GM12864 (cell line): ENCODE results near the gene COG1.

ENCODE experiments used
- DNase-seq: peaks from one replicate; pipeline ENCODE4 v3.0.0-alpha.2; 2011; ENCODE audit warnings: low read depth
- H3K4me3 ChIP-seq: 2 replicates; pipeline ENCODE4 v1.5.1; 2011; ENCODE audit warnings: mild to moderate bottlenecking, low read depth, low read length, control low read depth
- CTCF ChIP-seq: IDR thresholded peaks from 2 replicates; pipeline ENCODE4 v1.5.1; 2011; ENCODE audit warnings: low read depth, mild to moderate bottlenecking, moderate library complexity, low read length, control low read depth, inconsistent platforms; ENCODE audit errors: missing control alignments

Gene COG1

GRCh38 chr17:73155410-73156165 is 37.3 kb upstream of the COG1 start:
- no peak for TF ChIP-seq CTCF
- no peak overlapping the region for H3K4me3 ChIP-seq
- DNase-seq = no peak

GRCh38 chr17:73156166-73156840 is 36.6 kb upstream of the COG1 start:
- no peak for DNase-seq
- TF ChIP-seq CTCF = peak; percentile 89
- no peak overlapping the region; the same call in 1 of the 2 replicates for H3K4me3 ChIP-seq

- DNase-seq = no peak
- no peak for TF ChIP-seq CTCF
- H3K4me3 ChIP-seq = no peak overlapping the region; the same call in 1 of the 2 replicates
Observed at GRCh38 chr17:73156887-73157520, 35.9 kb upstream of the COG1 start.

GRCh38 chr17:73157521-73157890 is 35.3 kb upstream of the COG1 start:
- no peak for TF ChIP-seq CTCF
- DNase-seq = no peak
- H3K4me3 ChIP-seq = no peak overlapping the region

GRCh38 chr17:73158133-73158532 is 34.7 kb upstream of the COG1 start:
- H3K4me3 ChIP-seq = no peak overlapping the region
- TF ChIP-seq CTCF = no peak
- DNase-seq = no peak

- TF ChIP-seq CTCF = no peak
- H3K4me3 ChIP-seq = no peak overlapping the region
- no peak for DNase-seq
Observed at GRCh38 chr17:73160980-73161630, 31.8 kb upstream of the COG1 start.
